ENCODE data around the gene BEST1. TPM values are rescaled to one million over a fixed set of nuclear protein-coding genes. Genes with fewer than 3 reads are reported as not detected.
"Not testable (repeated sequence)": the region's sequence is repeated elsewhere in the genome, so short reads cannot be mapped to it uniquely, and the experiment has no call there.

The BEST1 gene
- total RNA-seq, 1 experiment from 2014 or later: 0.17 TPM

DNA sequence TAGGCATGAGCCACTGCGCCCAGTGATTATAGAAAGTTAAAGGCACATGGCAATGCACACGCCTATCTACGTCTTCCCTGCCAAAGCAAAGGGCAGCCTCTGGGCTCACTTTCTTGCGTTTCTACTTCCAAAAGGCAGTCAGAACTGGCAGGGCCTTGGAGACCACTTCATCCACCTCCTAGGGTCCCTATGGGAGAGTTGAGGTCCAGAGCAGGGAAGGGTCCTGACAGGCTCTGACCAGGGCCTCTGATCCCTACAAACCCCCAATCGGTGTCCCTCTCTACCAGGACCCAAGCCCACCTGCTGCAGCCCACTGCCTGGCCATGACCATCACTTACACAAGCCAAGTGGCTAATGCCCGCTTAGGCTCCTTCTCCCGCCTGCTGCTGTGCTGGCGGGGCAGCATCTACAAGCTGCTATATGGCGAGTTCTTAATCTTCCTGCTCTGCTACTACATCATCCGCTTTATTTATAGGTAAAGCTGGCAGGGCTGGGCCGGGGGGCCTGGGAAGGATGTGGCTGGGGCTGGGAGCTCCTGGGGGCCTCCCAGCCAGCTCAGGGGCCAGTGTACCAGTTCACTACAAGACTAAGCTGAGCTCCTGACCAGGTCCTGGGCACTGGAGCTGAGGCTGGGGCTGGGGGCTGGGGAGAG, 1.5 kb downstream of the BEST1 start:
- ATAC-seq (no peak), DNase-seq (ENCODE audit: low spot score) (no peak)
- H3K36me3 Mint-ChIP-seq: no peaks in the 10 kb centered on the region
- peaks cover 12% of the 10 kb centered on the region for H3K4me1 Mint-ChIP-seq
- ChIA-PET POLR2A (no interaction called here), CTCF (interaction anchor here (2.0 to 10.3 kb wide), 4 partner anchors 17 to 156 kb away, joined by 11 to 685 read pairs (median 134); no protein-coding TSS in a partner anchor)
- H3K9me3 Mint-ChIP-seq: no peaks in the 10 kb centered on the region
- peaks cover 26% of the 10 kb centered on the region for H3K27me3 Mint-ChIP-seq (ENCODE audit: low read depth)
- TF ChIP-seq, protein P1, sequence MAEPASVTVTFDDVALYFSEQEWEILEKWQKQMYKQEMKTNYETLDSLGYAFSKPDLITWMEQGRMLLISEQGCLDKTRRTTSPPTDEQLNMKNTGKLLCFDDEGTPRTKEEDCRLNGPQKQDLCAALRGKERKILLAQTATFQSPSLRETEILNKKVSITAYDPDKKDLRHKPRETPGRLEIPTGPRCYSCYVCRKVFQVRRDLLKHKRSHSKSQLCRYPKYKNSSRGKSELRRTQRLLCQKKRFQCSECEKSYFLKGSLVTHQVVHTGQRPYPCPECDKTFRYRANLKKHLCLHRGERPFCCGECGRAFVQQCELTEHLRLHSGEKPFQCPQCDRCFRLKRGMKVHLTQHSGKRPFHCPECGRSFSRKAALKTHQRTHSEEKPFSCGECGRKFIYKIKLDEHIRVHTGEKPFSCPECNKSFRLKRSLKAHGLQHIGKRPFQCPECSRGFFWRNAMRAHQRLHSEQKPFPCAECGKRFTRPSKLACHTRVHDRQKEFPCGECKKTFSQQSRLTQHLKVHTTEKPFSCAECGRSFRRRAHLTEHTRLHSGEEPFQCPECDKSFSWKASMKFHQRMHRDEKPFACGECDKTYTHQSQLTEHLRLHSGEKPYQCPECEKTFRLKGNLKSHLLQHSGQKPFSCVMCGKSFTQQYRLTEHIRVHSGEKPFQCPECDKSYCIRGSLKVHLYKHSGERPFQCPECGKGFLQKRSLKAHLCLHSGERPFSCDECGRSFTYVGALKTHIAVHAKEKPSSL (CRISPR knock-in tag; conservative IDR thresholded peaks at IDR 0.05): no peak
- TF ChIP-seq GRHL2 (CRISPR knock-in tag; IDR thresholded peaks at IDR 0.05; ENCODE audit: insufficient replicate concordance, severe bottlenecking): no peak
- H3K27ac Mint-ChIP-seq: no peak overlapping the region
- no peak overlapping the region for H3K4me3 Mint-ChIP-seq

DNA sequence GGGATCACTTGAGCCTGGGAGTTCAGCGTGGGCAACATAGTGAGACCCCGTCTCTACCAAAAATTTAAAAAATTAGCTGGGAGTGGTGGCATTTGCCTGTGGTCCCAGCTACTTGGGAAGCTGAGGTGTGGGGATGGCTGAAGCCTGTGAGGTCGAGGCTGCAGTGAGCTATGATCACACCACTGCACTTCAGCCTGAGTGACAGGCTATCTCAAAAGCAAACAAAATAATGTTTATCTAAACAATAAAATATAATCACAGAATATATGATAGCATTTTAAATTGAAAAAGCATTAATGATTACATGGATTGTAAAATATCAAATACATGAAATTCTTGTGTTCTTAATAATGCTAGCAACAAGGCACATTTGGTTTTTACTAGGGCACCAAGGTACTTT, 2.7 kb downstream of the BEST1 start:
- Mint-ChIP-seq H3K4me1 (peaks cover 12% of the 10 kb centered on the region), H3K27me3 (ENCODE audit: low read depth) (peaks cover 26% of the 10 kb centered on the region), H3K36me3 (no peaks in the 10 kb centered on the region), H3K27ac (no peak overlapping the region), H3K4me3 (no peak overlapping the region), H3K9me3 (no peaks in the 10 kb centered on the region)
- ChIA-PET POLR2A (no interaction called here), CTCF (interaction anchor here (1.1 to 10.3 kb wide), 4 partner anchors 15 to 155 kb away, joined by 3 to 685 read pairs (median 134); no protein-coding TSS in a partner anchor)
- no peak for ATAC-seq
- DNase-seq (ENCODE audit: low spot score): no peak
- no peak for TF ChIP-seq TEAD1 (CRISPR knock-in tag; IDR thresholded peaks at IDR 0.05)
- TF ChIP-seq, protein P2, sequence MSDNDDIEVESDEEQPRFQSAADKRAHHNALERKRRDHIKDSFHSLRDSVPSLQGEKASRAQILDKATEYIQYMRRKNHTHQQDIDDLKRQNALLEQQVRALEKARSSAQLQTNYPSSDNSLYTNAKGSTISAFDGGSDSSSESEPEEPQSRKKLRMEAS (CRISPR knock-in tag; IDR thresholded peaks at IDR 0.05): no peak

DNA sequence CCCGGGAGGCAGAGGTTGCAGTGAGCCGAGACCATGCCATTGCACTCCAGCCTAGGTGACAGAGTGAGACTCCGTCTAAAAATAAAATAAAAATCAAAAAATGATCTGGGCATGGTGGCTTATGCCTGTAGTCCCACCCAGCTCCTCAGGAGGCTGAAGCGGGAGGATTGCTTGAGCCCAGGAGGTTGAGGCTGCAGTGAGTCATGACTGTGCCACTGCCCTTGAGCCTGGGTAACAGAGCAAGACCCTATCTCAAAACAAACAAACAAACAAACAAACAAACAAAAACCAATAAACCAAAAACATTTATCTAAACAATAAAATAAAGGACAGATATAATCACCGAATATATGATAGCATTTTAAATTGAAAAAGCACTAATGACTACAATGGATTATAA, 3.5 kb downstream of the BEST1 start:
- Mint-ChIP-seq H3K27me3 (ENCODE audit: low read depth) (peaks cover 26% of the 10 kb centered on the region), H3K4me1 (peaks cover 12% of the 10 kb centered on the region)
- ATAC-seq; H3K9me3 Mint-ChIP-seq; H3K36me3 Mint-ChIP-seq; POLR2A ChIA-PET; H3K4me3 Mint-ChIP-seq; H3K27ac Mint-ChIP-seq; DNase-seq (ENCODE audit: low spot score): not testable (repeated sequence)
- CTCF ChIA-PET: interaction anchor here (1.1 to 10.3 kb wide), 4 partner anchors 14 to 154 kb away, joined by 3 to 685 read pairs (median 134); no protein-coding TSS in a partner anchor

DNA sequence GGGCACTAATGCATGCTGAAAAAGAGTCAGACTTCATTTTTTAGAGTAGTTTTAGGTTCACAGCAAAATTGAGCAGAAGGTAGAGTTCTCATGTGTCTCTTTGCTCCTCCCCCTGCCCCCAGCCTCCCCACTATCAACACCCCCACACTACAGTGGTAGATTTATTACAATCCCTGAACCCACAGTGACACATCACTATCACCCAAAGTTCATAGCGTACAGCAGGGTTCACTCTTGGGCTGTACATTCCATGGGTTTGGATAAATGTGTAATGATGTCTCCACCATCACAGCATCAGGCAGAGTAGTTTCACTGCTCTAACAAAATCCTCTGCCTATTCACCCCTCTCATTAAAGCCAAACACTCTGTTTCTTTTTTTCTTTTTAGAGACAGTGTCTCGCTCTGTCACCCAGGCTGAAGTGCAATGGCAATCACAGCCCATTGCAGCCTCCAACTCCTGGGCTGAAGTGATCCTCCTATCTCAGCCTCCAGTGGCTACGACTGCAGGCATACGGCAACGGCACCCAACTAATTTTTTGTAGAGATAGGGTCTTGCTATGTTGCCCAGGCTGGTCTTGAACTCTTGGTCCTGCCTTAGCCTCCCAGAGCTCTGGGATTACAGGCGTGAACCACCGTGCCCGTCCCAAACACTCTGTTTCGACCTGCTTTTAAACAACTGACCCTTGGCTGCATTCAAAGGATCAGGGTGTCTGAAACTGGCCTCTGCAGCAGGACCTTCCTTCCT, 4.1 kb downstream of the BEST1 start:
- no peak overlapping the region for H3K27ac Mint-ChIP-seq
- peaks cover 26% of the 10 kb centered on the region for H3K27me3 Mint-ChIP-seq (ENCODE audit: low read depth)
- no peak for ATAC-seq
- no peaks in the 10 kb centered on the region for H3K9me3 Mint-ChIP-seq
- CTCF ChIA-PET: interaction anchor here (0.6 to 10.3 kb wide), 19 partner anchors 8 to 1985 kb away, joined by 3 to 152 read pairs (median 6); partner anchors contain the start of gene FTH1
- H3K36me3 Mint-ChIP-seq: no peaks in the 10 kb centered on the region
- no peak for DNase-seq (ENCODE audit: low spot score)
- POLR2A ChIA-PET: interaction anchor here (0.6 to 1.5 kb wide), 7 partner anchors 10 to 125 kb away, joined by 3 to 10 read pairs (median 4); partner anchors contain the start of gene FTH1
- H3K4me1 Mint-ChIP-seq: peaks cover 11% of the 10 kb centered on the region
- TF ChIP-seq MXD4 (CRISPR knock-in tag; IDR thresholded peaks at IDR 0.05; ENCODE audit: borderline replicate concordance) (no peak), TEAD4 (CRISPR knock-in tag; IDR thresholded peaks at IDR 0.05) (no peak), NFYB (CRISPR knock-in tag; conservative IDR thresholded peaks at IDR 0.05; ENCODE audit: low read depth) (no peak), ZNF121 (CRISPR knock-in tag; IDR thresholded peaks at IDR 0.05) (peak; percentile 95)
- H3K4me3 Mint-ChIP-seq: peak overlapping the region; percentile 56

DNA sequence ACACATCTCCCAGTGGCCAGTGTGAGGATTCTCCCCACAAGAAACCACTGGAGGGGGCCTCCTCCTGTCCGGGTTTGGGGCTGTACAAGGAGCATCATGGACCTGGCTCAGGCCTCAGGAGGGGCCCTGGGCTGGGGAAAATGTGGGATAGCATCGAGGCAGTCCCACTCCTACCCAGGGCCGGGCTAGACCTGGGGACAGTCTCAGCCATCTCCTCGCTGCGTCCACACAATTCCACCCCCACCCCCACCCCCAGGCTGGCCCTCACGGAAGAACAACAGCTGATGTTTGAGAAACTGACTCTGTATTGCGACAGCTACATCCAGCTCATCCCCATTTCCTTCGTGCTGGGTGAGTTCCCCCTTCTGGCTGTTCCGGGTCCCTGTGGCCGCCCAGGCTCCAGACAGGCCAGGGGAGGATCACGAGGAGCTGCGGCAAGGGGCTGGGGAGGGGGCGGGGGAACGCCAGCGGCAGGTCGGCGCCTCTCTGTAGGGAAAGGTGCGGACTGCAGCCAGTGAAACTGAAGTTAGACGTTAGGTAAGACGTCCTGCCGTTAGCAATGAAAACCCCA, 4.8 kb downstream of the BEST1 start:
- ChIA-PET POLR2A (interaction anchor here (0.5 to 1.5 kb wide), 9 partner anchors 9 to 125 kb away, joined by 3 to 10 read pairs (median 3); partner anchors contain the start of gene FTH1), CTCF (interaction anchor here (0.5 to 1.9 kb wide), 25 partner anchors 9 to 1985 kb away, joined by 3 to 24 read pairs (median 4); partner anchors contain the start of gene FTH1)
- peaks cover 26% of the 10 kb centered on the region for H3K27me3 Mint-ChIP-seq (ENCODE audit: low read depth)
- no peaks in the 10 kb centered on the region for H3K36me3 Mint-ChIP-seq
- ATAC-seq: peak; percentile 54
- H3K4me3 Mint-ChIP-seq: peak overlapping the region; percentile 56
- no peaks in the 10 kb centered on the region for H3K9me3 Mint-ChIP-seq
- peak; percentile 54; the same call in 1 of the 2 replicates for TF ChIP-seq GABPB1 (CRISPR knock-in tag; IDR thresholded peaks at IDR 0.05)
- TF ChIP-seq CBFB (CRISPR knock-in tag; IDR thresholded peaks at IDR 0.05; ENCODE audit: low read depth): no peak
- TF ChIP-seq, protein P3, sequence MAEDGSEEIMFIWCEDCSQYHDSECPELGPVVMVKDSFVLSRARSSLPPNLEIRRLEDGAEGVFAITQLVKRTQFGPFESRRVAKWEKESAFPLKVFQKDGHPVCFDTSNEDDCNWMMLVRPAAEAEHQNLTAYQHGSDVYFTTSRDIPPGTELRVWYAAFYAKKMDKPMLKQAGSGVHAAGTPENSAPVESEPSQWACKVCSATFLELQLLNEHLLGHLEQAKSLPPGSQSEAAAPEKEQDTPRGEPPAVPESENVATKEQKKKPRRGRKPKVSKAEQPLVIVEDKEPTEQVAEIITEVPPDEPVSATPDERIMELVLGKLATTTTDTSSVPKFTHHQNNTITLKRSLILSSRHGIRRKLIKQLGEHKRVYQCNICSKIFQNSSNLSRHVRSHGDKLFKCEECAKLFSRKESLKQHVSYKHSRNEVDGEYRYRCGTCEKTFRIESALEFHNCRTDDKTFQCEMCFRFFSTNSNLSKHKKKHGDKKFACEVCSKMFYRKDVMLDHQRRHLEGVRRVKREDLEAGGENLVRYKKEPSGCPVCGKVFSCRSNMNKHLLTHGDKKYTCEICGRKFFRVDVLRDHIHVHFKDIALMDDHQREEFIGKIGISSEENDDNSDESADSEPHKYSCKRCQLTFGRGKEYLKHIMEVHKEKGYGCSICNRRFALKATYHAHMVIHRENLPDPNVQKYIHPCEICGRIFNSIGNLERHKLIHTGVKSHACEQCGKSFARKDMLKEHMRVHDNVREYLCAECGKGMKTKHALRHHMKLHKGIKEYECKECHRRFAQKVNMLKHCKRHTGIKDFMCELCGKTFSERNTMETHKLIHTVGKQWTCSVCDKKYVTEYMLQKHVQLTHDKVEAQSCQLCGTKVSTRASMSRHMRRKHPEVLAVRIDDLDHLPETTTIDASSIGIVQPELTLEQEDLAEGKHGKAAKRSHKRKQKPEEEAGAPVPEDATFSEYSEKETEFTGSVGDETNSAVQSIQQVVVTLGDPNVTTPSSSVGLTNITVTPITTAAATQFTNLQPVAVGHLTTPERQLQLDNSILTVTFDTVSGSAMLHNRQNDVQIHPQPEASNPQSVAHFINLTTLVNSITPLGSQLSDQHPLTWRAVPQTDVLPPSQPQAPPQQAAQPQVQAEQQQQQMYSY (CRISPR knock-in tag; IDR thresholded peaks at IDR 0.05): 0 out of 2 replicates have a peak, but pooled peaks have one; percentile 12
- peaks cover 5% of the 10 kb centered on the region; the same call in 1 of the 2 replicates for H3K4me1 Mint-ChIP-seq
- peak; percentile 65 for DNase-seq (ENCODE audit: low spot score)
- H3K27ac Mint-ChIP-seq: no peak overlapping the region

Data from WTC11 (cell line).